GM10248 (cell line): ENCODE measurements around the gene ELAVL1.
A peak's percentile ranks its signal among the peaks of the same experiment; 100 is the strongest.
"Not testable (repeated sequence)": the region's sequence is repeated elsewhere in the genome, so short reads cannot be mapped to it uniquely, and the experiment has no call there.

ENCODE experiments used
- CTCF ChIA-PET: fragments of 300-600 bp; sonication (Branson Sonifier 250); formaldehyde crosslinking; extraction: SDS; loops from one replicate; lab custom pipeline; 2021; ENCODE audit warnings: antibody characterized with exemption; lab: Yijun Ruan, JAX
- POLR2A ChIA-PET: fragments of 350-650 bp; sonication (Branson Sonifier 250); formaldehyde crosslinking; extraction: SDS; loops from one replicate; lab custom pipeline; 2020; ENCODE audit warnings: antibody characterized with exemption; lab: Yijun Ruan, JAX
- DNase-seq: peaks from one replicate; pipeline ENCODE4 v3.0.0; 2012; ENCODE audit errors: extremely low spot score
- TF ChIP-seq, protein P1 (sequence below): IDR thresholded peaks from 2 replicates; pipeline ENCODE4 v1.5.1; 2012; ENCODE audit warnings: mild to moderate bottlenecking, low read depth; ENCODE audit errors: extremely low read depth, missing control alignments, control extremely low read depth

Gene ELAVL1

GRCh38 chr19:7932930-7933300 lies 72.5 kb downstream of the ELAVL1 start:
- TF ChIP-seq, protein P1, sequence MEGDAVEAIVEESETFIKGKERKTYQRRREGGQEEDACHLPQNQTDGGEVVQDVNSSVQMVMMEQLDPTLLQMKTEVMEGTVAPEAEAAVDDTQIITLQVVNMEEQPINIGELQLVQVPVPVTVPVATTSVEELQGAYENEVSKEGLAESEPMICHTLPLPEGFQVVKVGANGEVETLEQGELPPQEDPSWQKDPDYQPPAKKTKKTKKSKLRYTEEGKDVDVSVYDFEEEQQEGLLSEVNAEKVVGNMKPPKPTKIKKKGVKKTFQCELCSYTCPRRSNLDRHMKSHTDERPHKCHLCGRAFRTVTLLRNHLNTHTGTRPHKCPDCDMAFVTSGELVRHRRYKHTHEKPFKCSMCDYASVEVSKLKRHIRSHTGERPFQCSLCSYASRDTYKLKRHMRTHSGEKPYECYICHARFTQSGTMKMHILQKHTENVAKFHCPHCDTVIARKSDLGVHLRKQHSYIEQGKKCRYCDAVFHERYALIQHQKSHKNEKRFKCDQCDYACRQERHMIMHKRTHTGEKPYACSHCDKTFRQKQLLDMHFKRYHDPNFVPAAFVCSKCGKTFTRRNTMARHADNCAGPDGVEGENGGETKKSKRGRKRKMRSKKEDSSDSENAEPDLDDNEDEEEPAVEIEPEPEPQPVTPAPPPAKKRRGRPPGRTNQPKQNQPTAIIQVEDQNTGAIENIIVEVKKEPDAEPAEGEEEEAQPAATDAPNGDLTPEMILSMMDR, result no peak
- ChIA-PET POLR2A (no interaction called here), CTCF (interaction anchor here (7.2 kb wide), 1 partner anchor 9 kb away, joined by 90 read pairs; the partner anchor contains the start of gene TIMM44)
- DNase-seq, result no peak

GRCh38 chr19:7932276-7932929 lies 73.0 kb downstream of the ELAVL1 start:
- TF ChIP-seq, protein P1, result no peak
- ChIA-PET CTCF (interaction anchor here (7.2 kb wide), 1 partner anchor 10 kb away, joined by 90 read pairs; the partner anchor contains the start of gene TIMM44), POLR2A (interaction anchor here (3.5 kb wide), 1 partner anchor 11 kb away, joined by 16 read pairs; the partner anchor contains the start of gene TIMM44)
- DNase-seq, result no peak

DNA sequence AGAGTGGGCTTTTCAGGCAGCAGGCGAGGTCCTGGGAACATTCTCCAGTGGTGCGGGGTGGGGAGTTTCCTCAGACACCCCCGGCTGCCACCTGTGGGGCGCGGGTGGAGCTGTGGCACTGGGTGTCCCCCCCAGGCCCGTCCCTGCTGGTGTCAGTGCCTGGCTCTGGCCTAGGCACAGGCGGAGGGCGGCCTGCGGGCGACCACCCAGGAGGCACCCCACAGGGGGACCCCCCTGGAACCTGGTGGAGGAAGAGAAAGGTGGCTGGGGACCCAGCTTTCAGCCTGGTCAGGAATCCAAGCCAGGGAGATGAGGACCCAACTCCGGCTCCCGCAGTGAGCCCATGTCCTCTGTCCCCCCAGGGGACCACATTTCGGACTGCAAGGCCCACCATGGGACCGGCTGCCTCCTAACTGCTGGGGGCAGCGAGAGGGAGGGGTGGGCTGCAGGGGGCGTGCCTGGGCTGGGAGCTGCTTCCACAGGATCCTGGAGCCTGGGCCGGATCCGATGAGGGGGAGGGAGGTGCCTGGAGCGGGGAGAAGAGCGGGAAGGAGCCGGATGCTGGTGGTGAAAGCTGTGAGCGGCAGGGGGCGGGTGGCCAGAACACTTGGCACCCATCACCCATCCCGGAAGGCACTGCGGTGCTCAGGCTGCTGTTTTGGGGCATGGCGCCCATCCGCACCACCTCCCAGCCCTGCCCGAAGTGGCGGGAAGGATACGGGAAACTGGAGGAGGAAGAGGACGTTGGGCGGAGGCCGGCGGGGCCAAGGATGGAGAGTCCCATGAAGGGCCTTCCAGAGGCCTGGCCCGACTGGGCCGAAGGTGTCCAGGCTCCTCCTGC lies 74.0 kb downstream of the ELAVL1 start:
- POLR2A ChIA-PET, result interaction anchor here (3.5 kb wide), 1 partner anchor 12 kb away, joined by 16 read pairs; the partner anchor contains the start of gene TIMM44
- TF ChIP-seq, protein P1, result no peak
- DNase-seq, result no peak
- CTCF ChIA-PET, result interaction anchor here (1.1 to 7.2 kb wide), 3 partner anchors 11 to 62 kb away, joined by 3 to 90 read pairs (median 6); partner anchors contain the start of genes SNAPC2 and TIMM44

DNA sequence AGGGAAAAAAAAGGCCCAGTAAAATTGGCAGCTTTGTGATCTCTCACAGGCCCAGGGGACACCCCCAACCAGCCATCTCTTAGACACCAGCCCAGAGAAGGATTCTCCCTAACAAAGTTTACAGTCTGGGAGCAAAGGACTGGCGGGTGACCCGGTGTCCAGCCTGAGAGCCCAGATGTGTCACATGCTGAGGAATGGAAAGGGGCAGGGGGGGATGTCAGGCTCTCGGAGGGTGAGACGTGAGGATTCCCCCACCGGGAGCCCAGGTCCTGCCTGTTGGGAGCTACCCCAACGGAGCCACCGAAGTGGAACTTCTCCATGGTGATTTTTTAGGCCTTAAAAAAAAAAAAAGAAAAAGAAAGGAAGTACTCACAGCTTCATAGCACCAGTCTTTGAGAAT lies 74.7 kb downstream of the ELAVL1 start:
- ChIA-PET CTCF (interaction anchor here (1.1 to 7.2 kb wide), 3 partner anchors 10 to 62 kb away, joined by 3 to 90 read pairs (median 6); partner anchors contain the start of genes SNAPC2 and TIMM44), POLR2A (interaction anchor here (0.6 to 3.5 kb wide), 2 partner anchors 13 to 29 kb away, joined by 3 to 16 read pairs; partner anchors contain the start of gene TIMM44)
- TF ChIP-seq, protein P1, result no peak
- DNase-seq, result no peak

GRCh38 chr19:7930030-7930429 lies 75.4 kb downstream of the ELAVL1 start:
- POLR2A ChIA-PET, result interaction anchor here (0.6 to 3.5 kb wide), 2 partner anchors 14 to 28 kb away, joined by 3 to 16 read pairs; partner anchors contain the start of gene TIMM44
- CTCF ChIA-PET, result interaction anchor here (1.1 to 7.2 kb wide), 5 partner anchors 9 to 557 kb away, joined by 3 to 90 read pairs (median 6); partner anchors contain the start of genes SNAPC2 and TIMM44
- not testable (repeated sequence) for DNase-seq

DNA sequence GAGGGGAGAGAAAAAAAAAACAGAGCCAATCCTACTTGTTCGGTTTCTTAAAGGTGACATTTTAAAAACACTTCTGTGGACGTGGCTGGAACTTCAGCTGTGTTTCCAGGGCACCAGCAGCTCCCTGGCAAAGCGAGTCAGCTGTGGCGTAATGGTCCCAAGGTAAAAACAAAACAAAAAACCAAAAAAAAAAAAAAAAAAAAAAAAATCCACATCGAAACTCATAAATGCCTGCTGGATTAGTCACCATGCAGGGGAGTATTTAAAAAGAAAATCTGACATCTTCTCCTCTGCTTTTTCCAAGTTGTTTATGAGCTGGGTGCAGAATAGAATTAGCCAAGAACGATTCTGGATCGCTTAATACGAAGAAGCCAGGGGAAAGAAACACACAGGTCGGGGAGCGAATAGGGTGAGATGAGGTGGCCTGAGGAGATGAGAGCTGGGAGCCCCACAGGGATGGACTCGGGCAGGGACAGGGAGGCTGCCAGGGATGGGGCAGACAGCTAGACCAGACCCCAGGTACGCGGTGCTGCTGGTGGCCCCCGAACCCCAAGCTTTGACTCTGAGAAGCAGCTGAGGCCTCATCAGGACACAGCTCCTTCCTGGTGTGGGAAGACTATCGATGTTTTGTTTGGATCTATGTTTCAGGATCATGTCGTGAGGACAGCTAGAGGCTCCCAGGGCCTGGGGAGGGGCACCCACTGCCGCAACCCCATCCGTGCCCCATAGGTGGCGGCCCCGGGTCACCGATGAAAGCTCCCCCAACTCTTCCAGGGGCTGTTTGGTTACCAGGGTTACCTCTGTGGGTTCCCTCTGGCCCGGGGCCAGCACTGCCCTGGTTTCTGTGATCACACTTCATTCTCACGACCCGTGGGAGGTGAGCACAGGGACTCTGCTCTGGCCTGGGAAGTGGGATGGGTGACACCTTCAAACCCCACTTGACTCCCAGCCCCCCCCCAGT lies 76.4 kb downstream of the ELAVL1 start:
- POLR2A ChIA-PET, result interaction anchor here (0.5 to 3.5 kb wide), 4 partner anchors 13 to 42 kb away, joined by 3 to 16 read pairs (median 6); partner anchors contain the start of gene TIMM44
- TF ChIP-seq, protein P1, result peak; percentile 49
- CTCF ChIA-PET, result interaction anchor here (0.6 to 7.2 kb wide), 13 partner anchors 8 to 558 kb away, joined by 3 to 90 read pairs (median 3); partner anchors contain the start of genes MAP2K7, SNAPC2 and TIMM44
- peak; percentile 75 for DNase-seq
